Measurements from ENCODE around the gene SRSF5.

Gene SRSF5

GRCh38 chr14:69769623-69770022 is 2.7 kb downstream of the SRSF5 start:
- H3K4me3 ChIP-seq (ENCODE audit: low read depth, low read length) = no peak overlapping the region
- in situ Hi-C loops (cut with HindIII; ENCODE audit: low sequenced_read_pairs) = no loop called here
- no peak for DNase-seq (ENCODE audit: low read depth, low spot score)
- no peak for TF ChIP-seq CTCF (IDR thresholded peaks at IDR 0.05; ENCODE audit: low read depth, low read length)

- DNase-seq (ENCODE audit: low read depth, low spot score) = no peak
- TF ChIP-seq CTCF (IDR thresholded peaks at IDR 0.05; ENCODE audit: low read depth, low read length) = no peak
- H3K4me3 ChIP-seq (ENCODE audit: low read depth, low read length) = no peak overlapping the region
- in situ Hi-C loops (cut with HindIII; ENCODE audit: low sequenced_read_pairs) = no loop called here
Measured at GRCh38 chr14:69770559-69770958, 3.6 kb downstream of the SRSF5 start.

GRCh38 chr14:69771136-69771535 is 4.2 kb downstream of the SRSF5 start:
- no peak overlapping the region for H3K4me3 ChIP-seq (ENCODE audit: low read depth, low read length)
- no peak for TF ChIP-seq CTCF (IDR thresholded peaks at IDR 0.05; ENCODE audit: low read depth, low read length)

GRCh38 chr14:69772082-69773017 is 5.4 kb downstream of the SRSF5 start:
- TF ChIP-seq CTCF (IDR thresholded peaks at IDR 0.05; ENCODE audit: low read depth, low read length) = no peak
- in situ Hi-C loops (cut with HindIII; ENCODE audit: low sequenced_read_pairs) = no loop called here
- no peak for DNase-seq (ENCODE audit: low read depth, low spot score)
- H3K4me3 ChIP-seq (ENCODE audit: low read depth, low read length) = no peak overlapping the region

More at GRCh38 chr14:69771136-69771535, 4.2 kb downstream of the SRSF5 start:
- in situ Hi-C loops (cut with HindIII; ENCODE audit: low sequenced_read_pairs) = no loop called here
- no peak for DNase-seq (ENCODE audit: low read depth, low spot score)

- H3K4me3 ChIP-seq (ENCODE audit: low read depth, low read length) = no peak overlapping the region
- in situ Hi-C loops (cut with HindIII; ENCODE audit: low sequenced_read_pairs) = no loop called here
- no peak for TF ChIP-seq CTCF (IDR thresholded peaks at IDR 0.05; ENCODE audit: low read depth, low read length)
- no peak for DNase-seq (ENCODE audit: low read depth, low spot score)
Measured at GRCh38 chr14:69773571-69774276, 6.8 kb downstream of the SRSF5 start.

GRCh38 chr14:69775012-69775411 is 8.1 kb downstream of the SRSF5 start:
- no peak for DNase-seq (ENCODE audit: low read depth, low spot score)
- no peak overlapping the region for H3K4me3 ChIP-seq (ENCODE audit: low read depth, low read length)
- TF ChIP-seq CTCF (IDR thresholded peaks at IDR 0.05; ENCODE audit: low read depth, low read length) = no peak
- in situ Hi-C loops (cut with HindIII; ENCODE audit: low sequenced_read_pairs) = no loop called here
